ENCODE data around the gene PROX1.

The PROX1 gene

DNA sequence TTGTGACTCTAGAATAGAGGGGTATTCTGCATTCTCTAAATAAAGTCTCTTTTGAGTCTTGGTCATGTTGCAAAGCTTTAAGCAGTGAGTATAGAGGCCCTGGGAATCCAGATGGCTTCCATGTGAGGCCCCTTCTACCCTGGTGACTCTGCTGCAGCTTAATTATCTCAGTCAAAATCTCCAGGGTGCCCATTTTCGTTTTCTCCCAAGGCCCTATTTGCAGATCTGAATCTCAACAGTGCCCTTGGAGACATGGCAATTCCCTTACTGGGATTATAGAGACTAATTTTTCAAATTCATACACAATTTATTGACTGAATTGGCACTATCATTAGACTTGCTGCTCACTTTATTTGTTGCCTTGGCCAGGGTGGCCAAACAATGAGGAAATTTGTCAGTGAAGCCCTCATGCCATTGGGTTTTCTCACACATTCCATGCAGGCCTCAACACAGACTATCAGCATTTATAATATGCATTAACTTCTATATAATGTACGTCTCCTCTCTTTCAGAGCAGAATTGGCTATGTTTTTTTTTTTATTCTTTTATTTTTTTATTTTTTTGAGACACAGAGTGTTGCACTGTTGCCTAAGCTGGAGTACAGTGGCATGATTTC is 35.1 kb downstream of the PROX1 start:
- no peak for DNase-seq (ENCODE audit: low read depth, low spot score)

DNA sequence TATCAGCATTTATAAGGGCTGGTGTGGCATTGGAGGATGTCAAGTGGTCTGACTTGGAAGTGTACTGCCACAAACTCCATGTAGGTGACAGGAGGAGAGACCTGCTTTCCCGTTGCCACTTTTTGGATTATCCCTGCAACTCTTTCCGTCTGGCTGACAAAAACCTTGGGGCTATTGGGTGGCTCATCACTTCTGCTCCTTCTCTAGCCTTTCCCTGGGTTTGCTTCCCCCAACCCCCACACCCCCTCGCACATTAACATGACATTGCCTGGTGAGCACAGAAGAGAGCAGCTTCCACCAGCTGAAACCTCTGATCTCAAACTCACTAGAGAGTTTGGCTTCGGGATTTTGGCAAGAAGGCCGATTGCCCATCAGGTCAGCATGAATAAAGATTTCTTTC is 39.2 kb downstream of the PROX1 start:
- DNase-seq (ENCODE audit: low read depth, low spot score), result no peak

DNA sequence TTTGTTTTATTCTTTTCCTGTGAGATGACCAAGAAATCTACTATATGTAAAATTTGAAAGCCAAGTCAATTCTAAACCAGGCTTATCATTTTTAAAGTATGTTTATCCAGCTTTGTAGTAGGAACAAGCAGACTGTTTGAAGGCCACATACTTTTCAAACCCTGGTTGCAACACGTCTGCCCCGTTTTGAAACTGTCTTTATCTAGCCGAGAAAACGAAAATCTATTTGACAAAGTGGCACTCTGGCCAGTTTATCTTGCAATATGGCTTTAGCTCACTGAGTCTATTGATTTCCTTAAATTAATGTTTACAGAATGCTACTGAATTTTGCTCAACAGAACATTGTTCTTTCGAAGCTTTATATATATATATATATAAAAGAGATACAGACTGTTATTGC is 39.7 kb downstream of the PROX1 start:
- DNase-seq (ENCODE audit: low read depth, low spot score), result no peak

DNA sequence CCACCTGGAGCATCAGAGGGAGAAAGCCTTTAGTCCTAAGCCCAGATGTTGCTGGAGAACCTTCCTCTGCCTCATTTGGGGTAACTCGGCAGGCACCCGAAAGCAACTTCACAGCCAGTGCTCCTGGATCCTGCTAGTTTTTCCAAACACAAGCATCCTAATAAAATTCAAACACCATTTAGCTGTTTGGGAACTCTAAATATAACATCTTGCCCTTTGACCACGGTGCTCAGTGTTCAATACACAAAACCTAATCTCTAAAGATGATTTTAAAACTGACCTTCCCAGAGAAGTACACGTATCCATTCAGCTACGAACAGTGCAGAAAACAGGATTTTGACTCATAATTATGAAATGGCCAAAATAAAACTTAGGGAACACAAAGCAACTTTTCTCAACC is 40.3 kb downstream of the PROX1 start:
- DNase-seq (ENCODE audit: low read depth, low spot score), result no peak

DNA sequence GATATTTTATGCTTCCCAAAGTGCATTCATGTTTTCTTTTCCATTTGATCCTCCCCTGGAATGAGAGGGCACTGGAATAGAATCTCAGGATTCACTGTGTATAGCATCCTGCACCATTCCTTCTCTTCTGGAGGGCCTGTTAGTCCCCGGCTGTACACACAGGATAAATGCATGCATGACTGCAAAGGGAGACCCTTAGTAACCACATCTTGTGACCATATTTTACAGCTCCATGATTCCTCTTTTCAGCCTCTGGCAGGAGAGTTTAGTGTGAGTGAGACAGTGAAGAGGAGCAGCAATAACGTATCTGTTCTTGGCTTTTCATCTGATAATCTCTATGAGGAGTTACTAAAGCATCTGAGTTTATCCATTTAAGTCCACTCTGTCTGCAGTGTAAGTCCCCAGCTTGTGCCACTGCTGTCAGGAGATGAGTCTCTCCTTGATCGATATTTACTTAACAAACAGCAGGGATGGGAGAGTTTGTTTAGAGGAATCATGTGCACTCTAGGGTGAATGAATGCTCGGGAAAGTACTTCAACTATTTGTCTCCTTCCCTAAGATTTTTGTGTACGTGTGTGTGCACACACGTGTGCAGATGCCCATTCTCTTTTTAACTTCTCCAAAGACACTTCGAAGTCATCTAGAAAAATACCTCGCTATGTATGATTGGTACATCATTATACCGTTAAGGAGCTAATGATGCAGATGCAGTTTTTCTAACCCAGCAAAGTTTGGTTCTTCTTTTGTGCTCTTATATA is 41.1 kb downstream of the PROX1 start:
- DNase-seq (ENCODE audit: low read depth, low spot score), result no peak

DNA sequence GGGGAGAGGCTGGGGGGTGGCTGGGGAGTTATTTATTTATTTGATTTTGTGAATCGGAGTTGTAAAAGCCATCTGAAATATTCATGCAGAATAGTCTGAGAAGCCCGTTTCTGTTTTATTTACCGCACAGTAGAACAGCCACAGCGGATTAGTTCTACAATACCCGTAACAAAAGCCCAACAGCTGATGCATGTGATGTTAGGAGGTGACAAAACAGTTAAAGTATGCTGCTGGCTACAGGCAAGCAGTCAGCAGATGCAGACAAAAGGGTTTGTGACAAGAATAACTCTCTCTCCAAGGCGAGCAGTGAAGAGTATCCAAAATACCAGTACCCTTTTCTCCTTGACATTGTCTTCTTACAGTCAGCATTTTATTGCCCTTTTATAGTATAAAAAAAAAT is 42.0 kb downstream of the PROX1 start:
- DNase-seq (ENCODE audit: low read depth, low spot score), result no peak

DNA sequence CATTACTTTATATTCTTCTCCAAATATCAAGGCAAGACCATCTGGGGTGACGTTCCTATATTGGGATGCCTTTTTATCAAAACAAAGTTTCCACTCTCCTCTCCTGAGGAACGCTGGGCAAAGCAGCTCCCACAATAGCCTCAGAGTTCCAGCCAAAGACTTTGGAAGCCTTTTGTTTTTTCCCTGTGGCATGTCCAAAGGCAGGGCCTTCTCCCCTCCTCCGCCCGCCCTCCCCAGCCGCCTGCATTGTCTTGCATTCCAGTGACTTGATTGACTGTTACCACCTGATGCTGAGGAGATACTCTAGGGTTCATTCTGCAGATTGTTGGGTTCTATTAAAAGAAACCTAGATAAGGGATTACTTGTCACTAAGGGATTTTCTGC is 43.5 kb downstream of the PROX1 start:
- DNase-seq (ENCODE audit: low read depth, low spot score), result no peak

DNA sequence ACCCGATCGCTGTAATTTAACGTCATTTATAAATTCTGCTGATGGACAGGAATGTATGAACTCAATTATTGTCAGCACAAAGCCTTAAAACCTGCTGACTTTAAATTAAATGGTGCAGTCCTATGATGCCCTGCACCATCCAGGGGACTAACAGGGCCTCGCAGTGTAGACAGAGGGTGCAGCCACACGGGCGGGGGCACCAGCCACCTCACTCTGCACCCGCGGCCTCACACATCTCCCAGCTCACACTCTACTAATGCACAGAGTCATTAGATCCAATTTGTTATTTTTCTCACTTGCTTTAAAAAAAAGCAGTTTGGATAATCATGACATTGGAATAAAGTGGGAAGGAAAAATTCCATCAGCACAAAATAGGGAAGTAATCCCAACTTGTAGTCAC is 49.7 kb downstream of the PROX1 start:
- DNase-seq (ENCODE audit: low read depth, low spot score), result no peak

DNA sequence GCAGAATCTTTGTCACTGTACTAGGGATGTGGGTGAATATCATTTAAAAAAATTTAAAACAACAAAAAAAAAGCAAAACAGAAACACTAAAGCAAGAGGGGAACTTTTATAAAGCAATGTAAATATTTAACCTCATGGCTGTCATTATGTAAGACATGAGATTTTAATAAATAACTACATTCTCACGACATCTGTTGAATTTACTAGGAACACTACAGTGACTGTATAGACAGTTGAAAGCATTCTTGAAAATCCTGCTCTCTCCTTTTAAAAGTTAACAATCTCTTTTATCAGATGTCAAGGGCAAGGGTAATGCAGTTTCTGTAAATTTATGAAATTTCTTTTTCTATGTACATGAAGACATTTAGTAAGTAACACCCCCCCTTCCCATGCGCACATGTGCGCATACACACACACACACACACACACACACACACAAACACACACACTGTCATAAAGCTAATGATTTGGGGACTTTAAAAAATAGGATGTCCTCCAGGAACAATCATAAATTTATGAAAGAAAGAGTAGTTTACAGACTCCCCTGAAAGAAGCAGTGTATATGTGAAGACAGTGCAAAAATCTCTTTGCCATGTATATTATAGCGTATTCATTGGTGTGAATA is 51.7 kb downstream of the PROX1 start:
- no peak for DNase-seq (ENCODE audit: low read depth, low spot score)

DNA sequence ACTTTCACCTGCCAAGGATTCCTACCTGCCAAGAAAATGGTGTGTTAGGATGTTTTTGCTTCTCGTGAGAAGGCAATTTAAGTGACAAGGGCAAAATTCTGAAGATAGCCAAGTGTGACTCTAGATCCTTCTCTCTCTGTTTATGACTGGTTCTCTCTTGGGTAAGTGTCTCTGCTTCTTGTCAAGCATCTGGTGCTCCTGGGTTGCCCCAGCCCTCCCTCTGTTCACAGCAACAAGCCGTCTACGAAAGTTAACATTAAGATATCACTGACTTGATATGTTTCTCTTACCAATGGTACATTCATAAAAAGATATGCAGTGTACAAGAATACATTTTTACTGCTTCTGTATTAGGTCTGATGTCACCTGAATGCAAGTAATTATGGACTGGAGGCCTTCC is 55.4 kb downstream of the PROX1 start:
- no peak for DNase-seq (ENCODE audit: low read depth, low spot score)

DNA sequence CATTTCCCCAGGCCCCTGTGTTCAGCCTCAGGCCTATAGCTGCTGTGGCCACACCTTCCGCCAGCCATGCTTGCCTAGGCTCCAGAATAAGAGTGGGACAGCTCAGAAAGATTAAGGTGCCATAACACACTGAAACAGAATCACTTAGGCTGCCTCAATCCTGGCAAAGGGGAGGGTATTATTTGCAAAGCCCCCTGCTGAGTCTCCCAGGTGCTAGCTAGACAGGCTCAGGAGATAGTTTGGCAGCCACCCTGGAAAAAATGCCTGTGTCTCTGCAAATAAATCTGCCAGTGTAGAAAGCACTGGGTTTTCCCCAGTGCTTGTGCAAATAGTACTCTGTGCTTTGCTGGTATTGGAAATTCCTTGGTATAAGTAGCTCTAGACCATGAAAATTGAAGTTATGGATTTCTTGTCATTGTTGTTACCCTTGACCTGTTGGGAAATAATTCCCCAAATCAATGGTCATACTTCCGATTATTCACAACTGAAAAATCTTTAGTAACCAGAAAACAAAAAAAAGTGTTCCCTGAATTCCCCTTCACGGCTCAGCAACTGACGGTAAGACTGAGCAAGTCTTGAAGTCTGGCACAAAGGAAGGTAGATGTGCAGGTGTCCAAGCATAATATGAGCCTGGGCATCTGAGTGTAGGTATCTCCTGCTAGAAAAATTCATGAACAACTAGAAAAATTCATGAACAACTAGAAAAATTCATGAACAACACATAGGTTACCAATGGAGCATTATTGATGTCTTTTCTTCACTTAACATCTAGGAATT is 56.9 kb downstream of the PROX1 start:
- no peak for DNase-seq (ENCODE audit: low read depth, low spot score)

DNA sequence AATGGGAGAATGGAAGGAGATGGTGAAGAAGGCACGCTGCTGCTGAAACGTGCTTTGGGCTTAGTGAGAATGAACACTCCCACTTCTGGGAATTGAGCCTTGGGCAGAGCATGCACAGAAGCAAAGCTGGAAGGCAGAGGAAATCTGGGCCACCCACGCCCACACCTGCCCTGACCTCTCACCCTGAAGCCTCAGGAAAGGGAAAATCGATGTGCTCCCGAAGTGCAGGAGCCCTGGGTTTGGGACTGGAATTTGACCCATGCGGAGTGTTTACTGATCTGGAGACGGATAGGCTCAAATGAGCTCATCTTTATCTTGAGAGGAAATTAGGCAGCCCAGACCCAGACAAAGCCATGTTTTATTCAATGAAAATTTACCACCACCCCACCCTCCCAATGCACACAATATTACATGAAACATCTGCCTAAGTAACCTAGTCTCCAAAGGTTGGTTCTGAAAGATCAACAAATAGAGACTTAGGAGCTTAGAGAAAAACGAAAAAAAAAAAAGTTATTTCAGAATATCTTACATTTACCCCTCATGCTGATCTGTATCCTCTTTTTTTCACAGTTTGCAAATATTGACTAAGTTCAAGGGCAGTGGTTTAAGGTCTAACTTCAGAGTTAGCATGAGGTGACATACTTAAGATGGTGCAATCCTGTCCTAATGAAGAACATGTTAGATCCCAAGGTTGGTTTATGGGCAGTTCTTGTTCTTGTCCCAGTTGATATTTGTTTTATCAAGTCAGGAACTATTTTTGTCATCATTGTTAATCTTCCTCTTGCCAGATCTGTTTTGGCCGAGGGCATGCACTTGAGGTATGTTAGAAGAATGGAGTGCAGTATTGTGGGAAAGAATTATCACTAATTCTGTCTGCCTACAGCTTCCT is 63.0 kb downstream of the PROX1 start:
- no peak for DNase-seq (ENCODE audit: low read depth, low spot score)

DNA sequence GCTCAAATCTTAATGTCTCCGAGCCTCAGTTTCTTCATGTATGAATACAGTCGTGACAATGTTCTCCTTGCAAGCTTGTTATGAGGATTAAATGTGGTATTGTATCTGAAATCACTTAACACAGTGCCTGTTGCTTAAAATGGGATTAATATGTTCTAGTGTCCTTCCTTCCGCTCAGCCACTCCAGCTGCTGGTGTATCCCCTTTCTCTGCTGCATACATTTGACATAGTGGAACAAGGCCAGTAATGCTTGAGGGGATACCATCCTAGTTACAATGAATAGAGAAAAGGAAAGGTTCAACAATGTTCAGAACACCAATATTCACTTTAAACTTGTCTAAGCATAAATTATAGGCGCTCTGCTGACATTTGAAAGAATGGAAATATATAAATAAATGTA is 64.0 kb downstream of the PROX1 start:
- DNase-seq (ENCODE audit: low read depth, low spot score), result no peak

DNA sequence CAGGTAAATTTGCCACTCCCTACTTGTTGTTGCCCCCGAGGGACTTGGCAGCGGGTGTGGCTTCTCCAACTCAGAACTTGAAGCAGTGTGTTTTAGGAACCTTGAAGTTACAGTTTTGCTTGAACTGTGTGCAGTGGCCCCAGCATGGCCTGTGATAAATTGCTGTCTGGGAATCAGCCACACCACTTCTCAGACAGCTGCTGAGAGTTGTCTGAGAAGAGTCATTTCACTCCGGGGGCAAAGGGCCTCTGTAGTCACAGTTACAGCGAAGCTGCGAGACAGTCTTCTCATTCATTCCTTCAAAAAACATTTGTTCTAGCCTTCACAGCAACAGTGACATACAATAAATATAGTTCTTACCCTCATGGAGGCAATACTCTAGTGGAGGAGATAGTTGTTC is 70.3 kb downstream of the PROX1 start:
- DNase-seq (ENCODE audit: low read depth, low spot score), result no peak

DNA sequence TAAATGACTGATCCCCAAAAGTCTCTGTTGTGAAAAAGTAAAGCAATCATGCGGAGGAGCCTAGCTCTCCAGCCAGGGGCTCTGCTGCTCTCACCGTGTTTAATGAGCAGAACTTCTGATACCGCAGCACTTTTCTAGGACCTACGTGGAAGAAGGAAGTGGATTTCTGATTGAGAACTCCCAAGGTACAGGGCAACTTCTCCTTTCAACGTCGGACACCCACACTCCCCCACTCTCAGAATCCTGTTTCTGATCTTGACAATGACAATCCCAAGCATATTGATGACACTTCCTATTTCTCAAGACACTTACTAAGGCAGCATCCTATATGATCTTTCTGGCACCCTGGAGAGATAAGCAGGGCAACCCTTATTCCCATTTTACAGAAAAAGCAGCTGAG is 78.4 kb downstream of the PROX1 start:
- DNase-seq (ENCODE audit: low read depth, low spot score), result no peak

DNA sequence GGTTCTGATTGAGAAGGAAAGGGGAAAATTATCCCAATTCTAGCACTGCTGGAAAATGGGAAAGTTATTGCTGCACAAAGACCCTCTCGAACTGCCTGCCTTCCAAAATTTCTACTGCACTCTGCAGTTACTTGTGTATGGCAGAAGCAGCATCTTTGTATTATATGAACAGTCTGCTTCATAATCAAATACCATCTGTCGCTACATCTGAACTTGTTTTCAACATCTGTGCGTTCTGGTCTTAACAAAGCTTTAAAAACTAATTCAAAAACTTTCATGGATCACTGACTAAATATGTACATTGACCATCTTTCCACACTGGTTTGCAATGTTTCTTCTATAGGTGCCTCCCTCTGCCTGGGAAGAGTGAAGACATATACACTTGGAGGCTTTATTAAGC is 79.2 kb downstream of the PROX1 start:
- DNase-seq (ENCODE audit: low read depth, low spot score), result no peak

DNA sequence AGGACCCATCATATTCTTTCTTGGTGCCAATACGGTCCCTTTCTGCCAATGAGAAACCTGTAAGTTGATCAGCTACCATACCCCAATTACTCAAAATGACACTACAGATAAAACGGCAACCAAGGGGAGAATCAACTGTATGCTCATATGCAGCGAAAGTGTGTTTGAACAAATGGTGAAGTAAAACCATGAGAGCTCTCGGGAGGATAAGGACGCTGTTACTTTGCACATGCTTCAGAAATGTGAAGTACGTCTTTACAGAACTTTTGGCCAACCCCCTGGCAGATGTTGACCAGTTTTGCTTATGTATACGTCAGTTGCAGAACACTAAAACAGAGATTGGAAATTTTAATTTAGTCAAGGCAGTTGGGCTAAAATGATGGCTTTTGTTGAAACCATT is 79.6 kb downstream of the PROX1 start:
- DNase-seq (ENCODE audit: low read depth, low spot score), result no peak

DNA sequence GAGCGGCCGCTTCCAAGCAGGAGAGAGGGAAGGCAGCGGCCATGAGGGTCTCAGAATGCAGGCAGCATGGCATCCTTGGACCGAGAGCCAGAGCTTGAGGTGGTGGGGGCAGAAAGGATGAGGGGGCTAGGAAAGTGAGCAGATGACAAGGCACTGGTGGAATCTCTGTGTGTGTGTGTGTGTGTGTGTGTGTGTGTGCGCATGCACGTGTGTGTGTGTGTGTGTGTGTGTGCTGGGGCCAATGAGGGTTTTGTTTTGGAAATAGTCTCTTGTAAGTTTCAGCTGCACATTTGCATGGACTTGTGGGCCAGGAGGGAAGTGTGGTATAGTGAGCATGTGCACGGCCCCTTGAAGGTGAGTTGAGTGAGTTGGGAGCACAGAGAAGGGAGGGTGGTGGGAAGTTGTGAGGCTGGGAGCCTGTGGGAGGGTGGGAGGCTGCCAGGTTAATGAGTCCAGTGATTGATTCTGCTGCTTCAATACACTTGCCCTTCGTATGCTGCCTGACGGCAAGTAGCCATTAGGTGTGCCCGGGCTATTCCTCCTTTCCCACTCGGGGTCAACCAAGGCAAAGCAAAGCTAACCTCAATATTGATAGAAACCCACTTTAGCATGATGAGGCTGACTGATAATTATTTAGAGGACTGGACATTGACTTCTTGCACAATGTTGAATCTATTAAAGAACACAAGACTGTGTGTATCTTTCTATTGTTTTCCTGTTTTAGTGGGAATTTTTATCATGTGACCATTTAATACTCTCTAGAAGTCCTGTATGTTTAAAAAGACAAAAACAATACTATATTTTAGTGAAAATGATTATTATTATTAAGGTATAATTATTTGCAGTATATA is 80.3 kb downstream of the PROX1 start:
- DNase-seq (ENCODE audit: low read depth, low spot score), result no peak

DNA sequence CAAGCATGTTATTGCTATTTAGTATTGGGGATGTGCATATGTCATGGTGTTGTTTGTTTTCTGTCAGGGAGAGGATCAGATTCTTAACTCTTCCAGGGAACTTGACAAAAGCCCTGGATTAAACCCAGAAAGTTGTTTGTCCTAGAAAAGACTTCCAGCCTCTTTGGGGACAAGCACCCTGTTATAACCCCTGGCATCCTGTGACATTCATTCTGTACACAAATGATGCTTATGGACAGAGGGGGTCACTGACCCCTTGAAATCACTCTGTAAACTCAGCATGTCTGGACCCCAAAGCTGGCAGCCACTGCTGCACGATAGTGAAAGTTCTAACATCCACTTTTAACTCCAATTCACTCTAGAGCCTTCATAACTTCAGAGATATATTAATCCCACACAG is 81.2 kb downstream of the PROX1 start:
- no peak for DNase-seq (ENCODE audit: low read depth, low spot score)

DNA sequence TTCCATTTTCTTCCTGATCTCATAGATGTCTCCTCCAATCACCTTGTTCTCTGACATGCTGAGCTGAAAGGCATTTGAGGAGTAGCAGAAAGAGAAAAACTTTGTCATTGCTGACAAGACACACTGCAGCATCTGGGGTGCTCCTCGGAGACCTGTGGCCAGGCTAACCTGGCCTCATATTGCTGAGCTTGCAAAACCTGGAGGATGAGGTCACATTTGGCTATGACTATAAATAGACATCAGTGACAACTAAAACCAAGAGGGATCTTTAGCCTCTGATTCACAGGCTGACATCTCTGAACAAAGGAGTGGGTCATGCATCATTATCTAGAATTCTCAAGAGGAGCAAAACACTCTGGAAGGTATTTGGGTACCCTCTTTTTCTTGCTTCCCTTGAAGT is 83.7 kb downstream of the PROX1 start:
- no peak for DNase-seq (ENCODE audit: low read depth, low spot score)

Measured in activated naive CD8-positive, alpha-beta T cell treated with anti-CD3 and anti-CD28 coated beads, Interleukin-2, amount 50 U/mL, for 16 hours (primary cell).